ENCODE results near the gene ARIH1.
"Not testable (repeated sequence)": the region's sequence is repeated elsewhere in the genome, so short reads cannot be mapped to it uniquely, and the experiment has no call there.

Gene ARIH1

GRCh38 chr15:72608084-72608483, 134.0 kb downstream of the ARIH1 start:
- not testable (repeated sequence) for DNase-seq (ENCODE audit: low read depth)

- DNase-seq (ENCODE audit: low read depth) = no peak
Measured at GRCh38 chr15:72609862-72610261, 135.7 kb downstream of the ARIH1 start.

GRCh38 chr15:72612324-72612723, 138.2 kb downstream of the ARIH1 start:
- DNase-seq (ENCODE audit: low read depth) = not testable (repeated sequence)

- no peak for DNase-seq (ENCODE audit: low read depth)
Measured at GRCh38 chr15:72614810-72615532, 140.8 kb downstream of the ARIH1 start.

GRCh38 chr15:72615533-72616233, 141.6 kb downstream of the ARIH1 start:
- DNase-seq (ENCODE audit: low read depth) = not testable (repeated sequence)

GRCh38 chr15:72616491-72617210, 142.5 kb downstream of the ARIH1 start:
- DNase-seq (ENCODE audit: low read depth) = no peak

- DNase-seq (ENCODE audit: low read depth) = not testable (repeated sequence)
Measured at GRCh38 chr15:72623854-72624253, 149.7 kb downstream of the ARIH1 start.

- DNase-seq (ENCODE audit: low read depth) = not testable (repeated sequence)
Measured at GRCh38 chr15:72626153-72626552, 152.0 kb downstream of the ARIH1 start.

- not testable (repeated sequence) for DNase-seq (ENCODE audit: low read depth)
Measured at GRCh38 chr15:72628249-72629067, 154.3 kb downstream of the ARIH1 start.

GRCh38 chr15:72629068-72629570, 155.0 kb downstream of the ARIH1 start:
- not testable (repeated sequence) for DNase-seq (ENCODE audit: low read depth)

GRCh38 chr15:72636519-72637282, 162.6 kb downstream of the ARIH1 start:
- DNase-seq (ENCODE audit: low read depth) = not testable (repeated sequence)

- not testable (repeated sequence) for DNase-seq (ENCODE audit: low read depth)
Measured at GRCh38 chr15:72639759-72640483, 165.8 kb downstream of the ARIH1 start.

- not testable (repeated sequence) for DNase-seq (ENCODE audit: low read depth)
Measured at GRCh38 chr15:72642271-72642670, 168.1 kb downstream of the ARIH1 start.

- not testable (repeated sequence) for DNase-seq (ENCODE audit: low read depth)
Measured at GRCh38 chr15:72648631-72649253, 174.6 kb downstream of the ARIH1 start.

All from stimulated activated CD8-positive, alpha-beta memory T cell treated with anti-CD3 and anti-CD28 coated beads, Interleukin-12 subunit alpha, Interleukin-12 subunit beta, amount 100 ng/mL, for 4 hours (primary cell).